Neuronal stem cell (in vitro differentiated cells): ENCODE data around the gene LPAR1.

ENCODE experiments used
- DNase-seq: peaks from one replicate; pipeline ENCODE4 v3.0.0-alpha.2; 2013; ENCODE audit warnings: low spot score
- H2AFZ ChIP-seq: one replicate; pipeline ENCODE4 v1.6.1; 2013; ENCODE audit warnings: mild to moderate bottlenecking, low read length, inconsistent platforms
- H2AK5ac ChIP-seq: 2 replicates; pipeline ENCODE4 v1.6.1; 2013; ENCODE audit warnings: low read depth, mild to moderate bottlenecking, inconsistent platforms, low read length, moderate library complexity, mixed read lengths
- H2BK120ac ChIP-seq: 2 replicates; pipeline ENCODE4 v1.6.1; 2013; ENCODE audit warnings: low read depth, mild to moderate bottlenecking, inconsistent platforms, low read length, moderate library complexity, mixed read lengths
- H2BK12ac ChIP-seq: one replicate; pipeline ENCODE4 v1.6.1; 2013; ENCODE audit warnings: low read length, inconsistent platforms
- H2BK15ac ChIP-seq: 2 replicates; pipeline ENCODE4 v1.6.1; 2013; ENCODE audit warnings: mild to moderate bottlenecking, low read length, inconsistent platforms, mixed read lengths
- H2BK5ac ChIP-seq: one replicate; pipeline ENCODE4 v1.6.1; 2013; ENCODE audit warnings: inconsistent platforms, mild to moderate bottlenecking, low read length, moderate library complexity
- H3K14ac ChIP-seq: one replicate; pipeline ENCODE4 v1.6.1; 2013; ENCODE audit warnings: low read length, inconsistent platforms
- H3K18ac ChIP-seq: 2 replicates; pipeline ENCODE4 v1.6.1; 2013; ENCODE audit warnings: low read length, inconsistent platforms
- H3K23ac ChIP-seq: 2 replicates; pipeline ENCODE4 v1.6.1; 2013; ENCODE audit warnings: low read depth, mild to moderate bottlenecking, mixed read lengths, low read length, inconsistent platforms; ENCODE audit not compliant: poor library complexity
- H3K27ac ChIP-seq: replicated peaks from 3 replicates; pipeline ENCODE4 v1.5.1; 2013; ENCODE audit warnings: low read length, inconsistent platforms
- H3K27me3 ChIP-seq, 3 experiments: 2 replicates each; pipeline ENCODE4 v1.6.1; 2013; ENCODE audit warnings: low read length in 3 of 3, mild to moderate bottlenecking in 2 of 3, inconsistent platforms in 1 of 3, low read depth in 1 of 3, mixed read lengths in 1 of 3, moderate library complexity in 1 of 3; ENCODE audit not compliant: control insufficient read depth in 3 of 3, insufficient read depth in 3 of 3
- H3K36me3 ChIP-seq, 2 donors: replicated peaks in 1 of 2; 2 replicates each; pipeline ENCODE4 v1.6.1; 2013; ENCODE audit warnings: low read length in 2 of 2; ENCODE audit not compliant: control insufficient read depth in 2 of 2, insufficient read depth in 2 of 2
- H3K4ac ChIP-seq: 2 replicates; pipeline ENCODE4 v1.6.1; 2013; ENCODE audit warnings: inconsistent platforms, mild to moderate bottlenecking, low read length, moderate library complexity
- H3K4me1 ChIP-seq, 2 donors: 1 replicate in 1 of 2; 2 replicates in 1 of 2; pipeline ENCODE4 v1.6.1; 2013; ENCODE audit warnings: low read length in 2 of 2, low read depth in 1 of 2; ENCODE audit not compliant: control insufficient read depth in 2 of 2, insufficient read depth in 1 of 2
- H3K4me2 ChIP-seq: one replicate; pipeline ENCODE4 v1.6.1; 2013; ENCODE audit warnings: mild to moderate bottlenecking, low read length, inconsistent platforms; ENCODE audit not compliant: insufficient read depth, poor library complexity, severe bottlenecking
- H3K4me3 ChIP-seq, 2 donors: 2 replicates each; pipeline ENCODE4 v1.5.1; 2013; ENCODE audit warnings: low read length in 2 of 2, mild to moderate bottlenecking in 2 of 2, inconsistent platforms in 1 of 2, moderate library complexity in 1 of 2
- H3K79me1 ChIP-seq: one replicate; pipeline ENCODE4 v1.6.1; 2013; ENCODE audit warnings: low read depth, mild to moderate bottlenecking, inconsistent platforms, low read length, moderate library complexity
- H3K9ac ChIP-seq: one replicate; pipeline ENCODE4 v1.6.1; 2013; ENCODE audit warnings: mild to moderate bottlenecking, low read depth, low read length, inconsistent platforms; ENCODE audit not compliant: poor library complexity
- H3K9me3 ChIP-seq, 2 donors: replicated peaks in 1 of 2; 2 replicates each; pipeline versions ENCODE3 to v1.6.1; 2013; ENCODE audit warnings: low read length in 2 of 2, mild to moderate bottlenecking in 2 of 2, inconsistent platforms in 1 of 2, low read depth in 1 of 2, mixed read lengths in 1 of 2, moderate library complexity in 1 of 2; ENCODE audit not compliant: control insufficient read depth in 2 of 2, insufficient read depth in 1 of 2
- H4K8ac ChIP-seq: one replicate; pipeline ENCODE4 v1.6.1; 2013; ENCODE audit warnings: low read depth, mild to moderate bottlenecking, inconsistent platforms, low read length, moderate library complexity
- H4K91ac ChIP-seq: one replicate; pipeline ENCODE4 v1.6.1; 2013; ENCODE audit warnings: low read length, low read depth, mild to moderate bottlenecking, inconsistent platforms; ENCODE audit not compliant: poor library complexity
- WGBS, 2 donors: extraction: QIAGEN DNeasy Blood & Tissue Kit; methylation state at CpG; one replicate each; pipeline ENCODE4 v1.1.7; 2013; ENCODE audit warnings: missing lambda C conversion rate in 2 of 2, mixed read lengths in 1 of 2; ENCODE audit not compliant: insufficient read length in 2 of 2, insufficient replicate concordance in 1 of 2; ENCODE audit errors: extremely low coverage in 2 of 2; 5-methylcytosine and 5-hydroxymethylcytosine counted together

LPAR1 gene

GRCh38 chr9:110999379-110999778, 38.9 kb downstream of the LPAR1 start:
- Histone ChIP-seq H4K91ac (no peak overlapping the region), H3K23ac (no peak overlapping the region), H2AFZ (no peak overlapping the region), H3K27me3 (no peaks in the 10 kb centered on the region), H2BK12ac (no peak overlapping the region), H2BK15ac (no peak overlapping the region), H3K36me3 (peaks cover 0 to 2% of the 10 kb centered on the region in 2 donors), H2AK5ac (no peak overlapping the region), H3K18ac (peak overlapping the region; percentile 11), H3K4me2 (no peak overlapping the region), H2BK5ac (no peak overlapping the region), H3K4me1 (peaks cover 4 to 10% of the 10 kb centered on the region in 2 donors), H3K14ac (no peak overlapping the region), H3K79me1 (no peaks in the 10 kb centered on the region), H3K4me3 (no peak overlapping the region), H4K8ac (no peak overlapping the region), H3K9ac (no peak overlapping the region), H3K4ac (no peak overlapping the region), H2BK120ac (no peak overlapping the region), H3K27ac (no peak overlapping the region), H3K9me3 (no peaks in the 10 kb centered on the region)
- DNase-seq, result no peak
- WGBS, 2 donors, result no CpG with 5 or more reads among the region's 5 CpGs

GRCh38 chr9:110997847-110998246, 40.4 kb downstream of the LPAR1 start:
- Histone ChIP-seq H2BK15ac (no peak overlapping the region), H2BK5ac (no peak overlapping the region), H2BK120ac (no peak overlapping the region), H3K9ac (no peak overlapping the region), H3K4me1 (peaks cover 4 to 10% of the 10 kb centered on the region in 2 donors), H2AFZ (no peak overlapping the region), H3K23ac (no peak overlapping the region), H3K4me2 (no peak overlapping the region), H3K36me3 (peaks cover 0 to 2% of the 10 kb centered on the region in 2 donors), H3K27ac (no peak overlapping the region), H4K91ac (no peak overlapping the region), H3K4me3 (no peak overlapping the region), H3K79me1 (no peaks in the 10 kb centered on the region), H3K4ac (no peak overlapping the region), H3K14ac (no peak overlapping the region), H4K8ac (no peak overlapping the region), H3K9me3 (no peaks in the 10 kb centered on the region), H2AK5ac (no peak overlapping the region), H3K18ac (no peak overlapping the region), H2BK12ac (no peak overlapping the region), H3K27me3 (no peaks in the 10 kb centered on the region)
- no CpG with 5 or more reads among the region's 1 CpG for WGBS, 2 donors
- DNase-seq, result no peak

GRCh38 chr9:110996436-110997220, 41.6 kb downstream of the LPAR1 start:
- no peak overlapping the region for H3K18ac ChIP-seq
- H2BK15ac ChIP-seq, result no peak overlapping the region
- H3K9ac ChIP-seq, result no peak overlapping the region
- no peaks in the 10 kb centered on the region for H3K27me3 ChIP-seq
- no peak overlapping the region for H2BK120ac ChIP-seq
- no peak overlapping the region for H2AFZ ChIP-seq
- H2BK5ac ChIP-seq, result no peak overlapping the region
- no peak overlapping the region for H3K14ac ChIP-seq
- H3K4me2 ChIP-seq, result no peak overlapping the region
- H3K79me1 ChIP-seq, result no peaks in the 10 kb centered on the region
- no peak overlapping the region for H2BK12ac ChIP-seq
- no peaks in the 10 kb centered on the region for H3K9me3 ChIP-seq
- no peak overlapping the region for H3K4ac ChIP-seq
- H3K4me3 ChIP-seq, result no peak overlapping the region
- H3K4me1 ChIP-seq, result peaks cover 4 to 10% of the 10 kb centered on the region in 2 donors
- H3K23ac ChIP-seq, result no peak overlapping the region
- H2AK5ac ChIP-seq, result no peak overlapping the region
- no peak overlapping the region for H3K27ac ChIP-seq
- DNase-seq, result no peak
- H3K36me3 ChIP-seq, result peaks cover 0 to 2% of the 10 kb centered on the region in 2 donors
- no peak overlapping the region for H4K91ac ChIP-seq
- no CpG with 5 or more reads among the region's 9 CpGs for WGBS, 2 donors
- H4K8ac ChIP-seq, result no peak overlapping the region

- H2BK5ac ChIP-seq, result no peak overlapping the region
- H3K27me3 ChIP-seq, result no peaks in the 10 kb centered on the region
- H3K4ac ChIP-seq, result no peak overlapping the region
- no peak overlapping the region for H3K4me2 ChIP-seq
- H2BK120ac ChIP-seq, result no peak overlapping the region
- H3K27ac ChIP-seq, result no peak overlapping the region
- no peak for DNase-seq
- no peaks in the 10 kb centered on the region for H3K79me1 ChIP-seq
- H3K18ac ChIP-seq, result no peak overlapping the region
- no peak overlapping the region for H2AK5ac ChIP-seq
- H3K9ac ChIP-seq, result no peak overlapping the region
- H2BK12ac ChIP-seq, result no peak overlapping the region
- no peak overlapping the region for H2AFZ ChIP-seq
- H3K9me3 ChIP-seq, result no peaks in the 10 kb centered on the region
- H3K23ac ChIP-seq, result no peak overlapping the region
- H3K4me3 ChIP-seq, result no peak overlapping the region
- no peak overlapping the region for H4K8ac ChIP-seq
- H3K4me1 ChIP-seq, result peaks cover 4 to 17% of the 10 kb centered on the region in 2 donors
- no peak overlapping the region for H3K14ac ChIP-seq
- WGBS, 2 donors, result no CpG with 5 or more reads among the region's 6 CpGs
- H4K91ac ChIP-seq, result no peak overlapping the region
- H2BK15ac ChIP-seq, result no peak overlapping the region
- H3K36me3 ChIP-seq, result peaks cover 0 to 2% of the 10 kb centered on the region in 2 donors
Measured at GRCh38 chr9:110995420-110996340, 42.6 kb downstream of the LPAR1 start.
